Loucy (cell line): ENCODE data around the gene SLC7A6OS.
A peak's percentile ranks its signal among the peaks of the same experiment; 100 is the strongest.

Source experiments
- H2AFZ ChIP-seq: fragments of 200-600 bp; sonication (generic); 2 replicates; pipeline ENCODE4 v1.6.0; 2016; ENCODE audit warnings: antibody characterized with exemption, mild to moderate bottlenecking, low read length, moderate library complexity
- H3F3A ChIP-seq: fragments of 200-600 bp; 2 replicates; pipeline ENCODE4 v1.6.0; 2016; ENCODE audit warnings: antibody characterized with exemption, low read depth, mild to moderate bottlenecking
- H3K27me3 ChIP-seq: fragments of 200-600 bp; sonication (generic); 2 replicates; pipeline ENCODE4 v1.6.1; 2014; ENCODE audit warnings: low read length, mild to moderate bottlenecking; ENCODE audit not compliant: insufficient read depth, poor library complexity, severe bottlenecking
- H3K36me3 ChIP-seq: fragments of 200-600 bp; sonication (generic); 2 replicates; pipeline ENCODE4 v1.6.1; 2016; ENCODE audit warnings: low read length; ENCODE audit not compliant: insufficient read depth
- H3K4me1 ChIP-seq: fragments of 200-600 bp; sonication (generic); 2 replicates; pipeline ENCODE4 v1.5.1; 2014; ENCODE audit warnings: low read length, mild to moderate bottlenecking; ENCODE audit not compliant: insufficient read depth, poor library complexity, severe bottlenecking
- H3K4me2 ChIP-seq: fragments of 200-600 bp; sonication (generic); 2 replicates; pipeline ENCODE4 v1.6.0; 2014; ENCODE audit warnings: antibody characterized with exemption, low read length, low read depth, mild to moderate bottlenecking; ENCODE audit not compliant: poor library complexity, severe bottlenecking
- H3K4me3 ChIP-seq: fragments of 200-600 bp; sonication (generic); 2 replicates; pipeline ENCODE4 v1.5.1; 2014; ENCODE audit warnings: low read length, mild to moderate bottlenecking, mixed read lengths; ENCODE audit not compliant: poor library complexity, severe bottlenecking
- H3K79me2 ChIP-seq: fragments of 200-600 bp; sonication (generic); 2 replicates; pipeline ENCODE4 v1.6.1; 2014; ENCODE audit warnings: low read length; ENCODE audit not compliant: insufficient read depth
- H3K9ac ChIP-seq: fragments of 200-600 bp; sonication (generic); 2 replicates; pipeline ENCODE4 v1.6.0; 2014; ENCODE audit warnings: mild to moderate bottlenecking, low read depth, low read length, moderate library complexity; ENCODE audit not compliant: poor library complexity, severe bottlenecking
- H3K9me2 ChIP-seq: fragments of 200-600 bp; sonication (generic); replicated peaks from 2 replicates; pipeline ENCODE4 v1.6.1; 2016; ENCODE audit warnings: low read depth, low read length, mixed read lengths
- H3K9me3 ChIP-seq: fragments of 200-600 bp; sonication (generic); 2 replicates; pipeline ENCODE4 v1.6.1; 2014; ENCODE audit warnings: mild to moderate bottlenecking, antibody characterized with exemption, low read length, low read depth; ENCODE audit not compliant: insufficient read depth
- H4K20me1 ChIP-seq: fragments of 200-600 bp; sonication (generic); 2 replicates; pipeline ENCODE4 v1.6.0; 2014; ENCODE audit warnings: antibody characterized with exemption, low read length, mild to moderate bottlenecking; ENCODE audit not compliant: insufficient read depth, poor library complexity, severe bottlenecking
- EZH2phosphoT487 ChIP-seq: fragments of 200-600 bp; IDR thresholded peaks from 2 replicates; pipeline ENCODE4 v1.6.1; 2018; ENCODE audit warnings: antibody characterized with exemption, mild to moderate bottlenecking, moderate library complexity, borderline replicate concordance
- TF ChIP-seq, protein P1 (sequence below): fragments of 200-600 bp; sonication (generic); conservative IDR thresholded peaks from 2 replicates; pipeline ENCODE4 v1.5.1; 2014; ENCODE audit warnings: mild to moderate bottlenecking, antibody characterized with exemption, low read length

Gene SLC7A6OS

DNA sequence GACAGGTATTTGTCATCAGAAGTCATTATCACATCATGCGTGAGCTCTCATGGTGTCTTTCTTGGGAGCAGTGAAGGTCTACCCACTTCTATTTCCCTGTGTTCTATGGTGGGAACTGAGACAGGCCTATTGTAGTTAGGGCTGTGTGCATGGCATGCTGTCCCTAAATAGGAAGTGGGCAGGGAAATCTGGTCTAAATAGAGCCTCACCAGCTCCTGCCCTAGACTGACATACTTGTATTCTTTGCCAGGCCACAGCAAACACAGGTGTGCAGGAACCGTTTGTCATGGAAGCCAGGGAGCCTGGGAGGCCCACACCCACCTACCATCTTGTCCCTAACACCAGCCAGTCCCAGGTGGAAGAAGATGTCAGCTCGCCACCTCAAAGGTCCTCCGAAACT lies 36.3 kb downstream of the SLC7A6OS start:
- TF ChIP-seq EZH2phosphoT487 = no peak
- TF ChIP-seq, protein P1, sequence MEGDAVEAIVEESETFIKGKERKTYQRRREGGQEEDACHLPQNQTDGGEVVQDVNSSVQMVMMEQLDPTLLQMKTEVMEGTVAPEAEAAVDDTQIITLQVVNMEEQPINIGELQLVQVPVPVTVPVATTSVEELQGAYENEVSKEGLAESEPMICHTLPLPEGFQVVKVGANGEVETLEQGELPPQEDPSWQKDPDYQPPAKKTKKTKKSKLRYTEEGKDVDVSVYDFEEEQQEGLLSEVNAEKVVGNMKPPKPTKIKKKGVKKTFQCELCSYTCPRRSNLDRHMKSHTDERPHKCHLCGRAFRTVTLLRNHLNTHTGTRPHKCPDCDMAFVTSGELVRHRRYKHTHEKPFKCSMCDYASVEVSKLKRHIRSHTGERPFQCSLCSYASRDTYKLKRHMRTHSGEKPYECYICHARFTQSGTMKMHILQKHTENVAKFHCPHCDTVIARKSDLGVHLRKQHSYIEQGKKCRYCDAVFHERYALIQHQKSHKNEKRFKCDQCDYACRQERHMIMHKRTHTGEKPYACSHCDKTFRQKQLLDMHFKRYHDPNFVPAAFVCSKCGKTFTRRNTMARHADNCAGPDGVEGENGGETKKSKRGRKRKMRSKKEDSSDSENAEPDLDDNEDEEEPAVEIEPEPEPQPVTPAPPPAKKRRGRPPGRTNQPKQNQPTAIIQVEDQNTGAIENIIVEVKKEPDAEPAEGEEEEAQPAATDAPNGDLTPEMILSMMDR = no peak
- Histone ChIP-seq H3K9ac (peak overlapping the region; percentile 68), H3K27me3 (no peaks in the 10 kb centered on the region), H3K9me2 (no peaks in the 10 kb centered on the region), H4K20me1 (peaks cover 11% of the 10 kb centered on the region), H3K4me2 (no peak overlapping the region), H2AFZ (no peak overlapping the region), H3K9me3 (no peaks in the 10 kb centered on the region), H3K4me1 (peaks cover 38% of the 10 kb centered on the region), H3K79me2 (peaks cover 67% of the 10 kb centered on the region), H3F3A (0 out of 2 replicates have a peak, but pooled peaks cover 2% of the 10 kb centered on the region), H3K4me3 (no peak overlapping the region), H3K36me3 (peaks cover 15% of the 10 kb centered on the region; the same call in 1 of the 2 replicates)

DNA sequence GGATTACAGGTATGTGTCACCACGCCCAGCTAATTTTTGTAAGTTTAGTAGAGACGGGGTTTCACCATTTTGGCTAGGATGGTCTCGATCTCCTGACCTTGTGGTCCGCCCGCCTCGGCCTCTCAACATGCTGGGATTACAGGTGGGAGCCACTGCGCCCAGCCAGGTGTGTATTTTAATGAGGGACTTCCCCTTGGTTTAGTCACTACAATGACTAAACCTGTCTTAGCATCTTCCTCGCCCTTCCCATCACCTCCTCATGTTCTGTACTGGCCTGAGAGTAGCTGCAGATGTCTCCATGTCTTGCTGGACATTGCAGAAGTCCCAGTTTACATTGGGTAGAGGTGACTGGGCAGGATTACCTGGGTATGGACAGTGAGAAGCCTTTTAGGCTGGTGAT lies 36.9 kb downstream of the SLC7A6OS start:
- Histone ChIP-seq H3K36me3 (peaks cover 15% of the 10 kb centered on the region; the same call in 1 of the 2 replicates), H4K20me1 (peaks cover 14% of the 10 kb centered on the region), H3F3A (0 out of 2 replicates have a peak, but pooled peaks cover 2% of the 10 kb centered on the region), H2AFZ (no peak overlapping the region), H3K4me3 (no peak overlapping the region), H3K4me2 (no peak overlapping the region), H3K9ac (peak overlapping the region; percentile 68), H3K79me2 (peaks cover 72% of the 10 kb centered on the region), H3K9me2 (no peaks in the 10 kb centered on the region), H3K4me1 (peaks cover 41% of the 10 kb centered on the region), H3K27me3 (no peaks in the 10 kb centered on the region), H3K9me3 (no peaks in the 10 kb centered on the region)
- TF ChIP-seq, protein P1 = no peak
- TF ChIP-seq EZH2phosphoT487 = no peak

DNA sequence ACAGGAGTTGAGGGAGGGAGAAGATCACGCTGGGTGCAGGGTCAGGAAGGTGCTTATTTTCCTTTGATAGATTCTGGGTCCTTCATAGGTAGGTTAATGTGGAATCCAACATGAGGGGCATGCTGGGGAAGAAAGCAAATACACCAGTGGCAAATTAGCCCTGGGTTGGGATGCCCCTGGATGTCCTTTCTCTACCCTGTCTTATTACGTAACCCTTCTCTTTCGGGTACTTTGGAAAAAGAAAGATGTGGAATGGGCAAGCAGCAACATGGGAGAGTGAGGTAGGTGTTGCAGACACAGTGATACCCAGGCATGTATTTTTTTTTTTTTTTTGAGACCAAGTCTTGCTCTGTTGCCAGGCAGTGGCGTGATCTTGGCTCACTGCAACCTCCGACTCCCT lies 37.3 kb downstream of the SLC7A6OS start:
- H3K36me3 ChIP-seq = peaks cover 15% of the 10 kb centered on the region; the same call in 1 of the 2 replicates

More for the DNA sequence above, 37.3 kb downstream of the SLC7A6OS start:
- Histone ChIP-seq H3K9me3 (no peaks in the 10 kb centered on the region), H3K4me2 (no peak overlapping the region), H3K4me1 (peaks cover 42% of the 10 kb centered on the region), H3K9ac (no peak overlapping the region), H3F3A (0 out of 2 replicates have a peak, but pooled peaks cover 2% of the 10 kb centered on the region), H3K27me3 (no peaks in the 10 kb centered on the region), H3K9me2 (no peaks in the 10 kb centered on the region), H4K20me1 (peaks cover 16% of the 10 kb centered on the region), H2AFZ (no peak overlapping the region), H3K4me3 (no peak overlapping the region), H3K79me2 (peaks cover 76% of the 10 kb centered on the region)
- TF ChIP-seq EZH2phosphoT487 = no peak
- TF ChIP-seq, protein P1 = no peak
